Mesodermal cell (in vitro differentiated cells): Measurements from ENCODE around the gene ADIPOQ.
"Not testable (repeated sequence)": the region's sequence is repeated elsewhere in the genome, so short reads cannot be mapped to it uniquely, and the experiment has no call there.

ENCODE experiments used
- H3K27ac ChIP-seq: 2 replicates; pipeline ENCODE4 v1.7.0; 2013; ENCODE audit warnings: mild to moderate bottlenecking, low read depth, low read length, moderate library complexity; ENCODE audit not compliant: severe bottlenecking
- H3K36me3 ChIP-seq: 2 replicates; pipeline ENCODE4 v1.7.1; 2013; ENCODE audit warnings: mild to moderate bottlenecking, low read length, moderate library complexity; ENCODE audit not compliant: control insufficient read depth, insufficient read depth
- H3K4me1 ChIP-seq: one replicate; pipeline ENCODE4 v1.7.1; 2013; ENCODE audit warnings: mild to moderate bottlenecking, low read length; ENCODE audit not compliant: insufficient read depth, control insufficient read depth, poor library complexity, severe bottlenecking
- H3K4me3 ChIP-seq: 2 replicates; pipeline ENCODE4 v1.7.0; 2013; ENCODE audit warnings: low read length, control low read depth, mild to moderate bottlenecking; ENCODE audit not compliant: insufficient read depth, poor library complexity, severe bottlenecking; ENCODE audit errors: extremely low read depth
- H3K9me3 ChIP-seq: 2 replicates; pipeline ENCODE4 v1.7.1; 2013; ENCODE audit warnings: mild to moderate bottlenecking, low read length, moderate library complexity; ENCODE audit not compliant: control insufficient read depth
- WGBS, 2 experiments: methylation state at CpG; one replicate each; pipeline ENCODE4 v1.1.5; 2013; ENCODE audit warnings: missing lambda C conversion rate in 2 of 2; ENCODE audit not compliant: insufficient coverage in 2 of 2; 5-methylcytosine and 5-hydroxymethylcytosine counted together

The ADIPOQ gene

GRCh38 chr3:186849374-186849975 lies 7.0 kb downstream of the ADIPOQ start:
- no peaks in the 10 kb centered on the region for H3K36me3 ChIP-seq
- H3K4me3 ChIP-seq = no peak overlapping the region
- no peaks in the 10 kb centered on the region for H3K4me1 ChIP-seq
- no peaks in the 10 kb centered on the region for H3K9me3 ChIP-seq
- H3K27ac ChIP-seq = no peak overlapping the region
- WGBS, 2 experiments = no CpG with 5 or more reads among the region's 1 CpG

DNA sequence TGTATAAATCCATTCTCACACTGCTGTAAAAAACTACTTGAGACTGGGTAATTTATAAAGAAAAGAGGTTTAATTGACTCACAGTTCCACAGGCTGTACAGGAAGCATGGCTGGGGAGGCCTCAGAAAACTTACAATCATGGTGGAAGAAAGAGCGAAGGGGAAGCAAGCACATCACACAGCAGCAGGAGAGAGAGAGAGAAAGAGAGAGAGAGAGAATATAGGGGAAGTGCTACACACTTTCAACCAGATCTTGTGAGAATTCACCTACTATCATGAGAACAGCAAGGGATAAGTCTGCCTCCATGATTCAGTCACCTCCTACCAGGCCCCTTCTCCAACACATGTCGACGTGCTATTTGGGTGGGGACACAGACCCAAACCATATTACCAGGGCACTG lies 9.3 kb downstream of the ADIPOQ start:
- 100% methylated on average over 1 of the region's 3 CpGs for WGBS, 2 experiments

DNA sequence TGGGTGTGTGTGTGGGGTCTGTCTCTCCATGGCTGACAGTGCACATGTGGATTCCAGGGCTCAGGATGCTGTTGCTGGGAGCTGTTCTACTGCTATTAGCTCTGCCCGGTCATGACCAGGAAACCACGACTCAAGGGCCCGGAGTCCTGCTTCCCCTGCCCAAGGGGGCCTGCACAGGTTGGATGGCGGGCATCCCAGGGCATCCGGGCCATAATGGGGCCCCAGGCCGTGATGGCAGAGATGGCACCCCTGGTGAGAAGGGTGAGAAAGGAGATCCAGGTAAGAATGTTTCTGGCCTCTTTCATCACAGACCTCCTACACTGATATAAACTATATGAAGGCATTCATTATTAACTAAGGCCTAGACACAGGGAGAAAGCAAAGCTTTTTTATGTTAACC lies 10.5 kb downstream of the ADIPOQ start:
- H3K27ac ChIP-seq = no peak overlapping the region
- H3K36me3 ChIP-seq = no peaks in the 10 kb centered on the region
- H3K9me3 ChIP-seq = no peaks in the 10 kb centered on the region
- H3K4me3 ChIP-seq = no peak overlapping the region
- 92 to 97% methylated on average over 3 to 5 of the region's 6 CpGs for WGBS, 2 experiments
- H3K4me1 ChIP-seq = no peaks in the 10 kb centered on the region

More for the DNA sequence above, 9.3 kb downstream of the ADIPOQ start:
- not testable (repeated sequence) for H3K9me3 ChIP-seq, H3K27ac ChIP-seq, H3K36me3 ChIP-seq, H3K4me3 ChIP-seq, H3K4me1 ChIP-seq

DNA sequence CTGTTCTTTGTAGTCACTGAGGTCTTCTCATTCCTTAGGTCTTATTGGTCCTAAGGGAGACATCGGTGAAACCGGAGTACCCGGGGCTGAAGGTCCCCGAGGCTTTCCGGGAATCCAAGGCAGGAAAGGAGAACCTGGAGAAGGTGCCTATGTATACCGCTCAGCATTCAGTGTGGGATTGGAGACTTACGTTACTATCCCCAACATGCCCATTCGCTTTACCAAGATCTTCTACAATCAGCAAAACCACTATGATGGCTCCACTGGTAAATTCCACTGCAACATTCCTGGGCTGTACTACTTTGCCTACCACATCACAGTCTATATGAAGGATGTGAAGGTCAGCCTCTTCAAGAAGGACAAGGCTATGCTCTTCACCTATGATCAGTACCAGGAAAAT lies 11.6 kb downstream of the ADIPOQ start:
- H3K27ac ChIP-seq = no peak overlapping the region
- 96 to 100% methylated on average over 1 to 5 of the region's 8 CpGs for WGBS, 2 experiments
- H3K9me3 ChIP-seq = no peaks in the 10 kb centered on the region
- no peaks in the 10 kb centered on the region for H3K4me1 ChIP-seq
- no peaks in the 10 kb centered on the region for H3K36me3 ChIP-seq
- no peak overlapping the region for H3K4me3 ChIP-seq

DNA sequence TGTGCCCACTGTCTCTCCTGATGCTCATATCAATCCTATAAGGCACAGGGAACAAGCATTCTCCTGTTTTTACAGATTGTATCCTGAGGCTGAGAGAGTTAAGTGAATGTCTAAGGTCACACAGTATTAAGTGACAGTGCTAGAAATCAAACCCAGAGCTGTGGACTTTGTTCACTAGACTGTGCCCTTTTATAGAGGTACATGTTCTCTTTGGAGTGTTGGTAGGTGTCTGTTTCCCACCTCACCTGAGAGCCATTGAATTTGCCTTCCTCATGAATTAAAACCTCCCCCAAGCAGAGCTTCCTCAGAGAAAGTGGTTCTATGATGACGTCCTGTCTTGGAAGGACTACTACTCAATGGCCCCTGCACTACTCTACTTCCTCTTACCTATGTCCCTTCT lies 12.4 kb downstream of the ADIPOQ start:
- Histone ChIP-seq H3K4me3 (no peak overlapping the region), H3K27ac (no peak overlapping the region), H3K4me1 (no peaks in the 10 kb centered on the region), H3K36me3 (no peaks in the 10 kb centered on the region), H3K9me3 (no peaks in the 10 kb centered on the region)
- WGBS, 2 experiments = 0% methylated on average over 1 of the region's 1 CpG

DNA sequence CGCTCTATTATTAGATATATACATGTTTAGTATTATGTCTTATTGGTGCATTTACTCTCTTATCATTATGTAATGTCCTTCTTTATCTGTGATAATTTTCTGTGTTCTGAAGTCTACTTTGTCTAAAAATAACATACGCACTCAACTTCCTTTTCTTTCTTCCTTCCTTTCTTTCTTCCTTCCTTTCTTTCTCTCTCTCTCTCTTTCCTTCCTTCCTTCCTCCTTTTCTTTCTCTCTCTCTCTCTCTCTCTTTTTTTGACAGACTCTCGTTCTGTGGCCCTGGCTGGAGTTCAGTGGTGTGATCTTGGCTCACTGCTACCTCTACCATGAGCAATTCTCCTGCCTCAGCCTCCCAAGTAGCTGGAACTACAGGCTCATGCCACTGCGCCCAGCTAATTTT lies 15.2 kb downstream of the ADIPOQ start:
- no peaks in the 10 kb centered on the region for H3K36me3 ChIP-seq
- no peak overlapping the region for H3K4me3 ChIP-seq
- H3K27ac ChIP-seq = no peak overlapping the region
- 93 to 94% methylated on average over 1 to 2 of the region's 4 CpGs for WGBS, 2 experiments
- no peaks in the 10 kb centered on the region for H3K9me3 ChIP-seq
- no peaks in the 10 kb centered on the region for H3K4me1 ChIP-seq

DNA sequence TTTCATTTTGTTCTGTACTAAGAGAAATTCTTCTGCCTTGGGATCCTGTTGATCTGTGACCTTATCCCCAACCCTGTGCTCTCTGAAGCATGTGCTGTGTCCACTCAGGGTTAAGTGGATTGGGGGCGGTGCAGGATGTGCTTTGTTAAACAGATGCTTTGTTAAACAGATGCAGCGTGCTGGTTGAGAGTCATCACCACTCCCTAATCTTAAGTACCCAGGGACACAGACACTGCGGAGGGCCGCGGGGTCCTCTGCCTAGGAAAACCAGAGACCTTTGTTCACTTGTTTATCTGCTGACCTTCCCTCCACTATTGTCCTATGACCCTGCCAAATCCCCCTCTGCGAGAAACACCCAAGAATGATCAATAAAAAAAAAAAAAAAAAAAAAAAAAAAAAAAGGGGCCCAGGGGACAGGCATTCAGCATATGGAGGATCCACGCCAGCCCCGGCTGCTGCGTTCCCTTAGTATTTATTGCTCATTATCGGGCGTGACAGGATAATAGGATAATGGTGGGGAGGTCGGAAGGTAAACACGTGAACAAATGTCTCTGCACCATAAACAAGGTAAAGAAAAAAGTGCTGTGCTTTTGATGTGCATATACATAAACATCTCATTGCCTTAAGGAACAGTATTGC lies 22.8 kb downstream of the ADIPOQ start:
- not testable (repeated sequence) for H3K4me3 ChIP-seq, H3K36me3 ChIP-seq, H3K4me1 ChIP-seq, H3K9me3 ChIP-seq, H3K27ac ChIP-seq
- WGBS, 2 experiments = no CpG with 5 or more reads among the region's 13 CpGs

DNA sequence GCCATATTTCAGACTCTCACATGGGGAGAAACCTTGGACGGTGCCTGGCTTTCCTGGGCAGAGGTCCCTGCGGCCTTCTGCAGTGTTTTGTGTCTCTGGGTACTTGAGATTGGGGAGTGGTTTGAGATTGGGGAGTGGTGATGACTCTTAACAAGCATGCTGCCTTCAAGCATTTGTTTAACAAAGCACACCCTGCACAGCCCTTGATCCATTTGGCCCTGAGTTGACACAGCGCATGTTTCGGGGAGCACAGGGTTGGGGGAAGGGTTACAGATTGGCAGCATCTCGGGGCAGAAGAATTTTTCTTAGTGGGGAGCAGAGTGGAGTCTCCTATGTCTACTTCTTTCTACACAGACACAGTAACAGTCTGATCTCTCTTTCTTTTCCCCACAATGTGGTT lies 23.6 kb downstream of the ADIPOQ start:
- H3K4me1 ChIP-seq, H3K9me3 ChIP-seq, H3K27ac ChIP-seq, H3K4me3 ChIP-seq, H3K36me3 ChIP-seq: not testable (repeated sequence)
- no CpG with 5 or more reads among the region's 5 CpGs for WGBS, 2 experiments

DNA sequence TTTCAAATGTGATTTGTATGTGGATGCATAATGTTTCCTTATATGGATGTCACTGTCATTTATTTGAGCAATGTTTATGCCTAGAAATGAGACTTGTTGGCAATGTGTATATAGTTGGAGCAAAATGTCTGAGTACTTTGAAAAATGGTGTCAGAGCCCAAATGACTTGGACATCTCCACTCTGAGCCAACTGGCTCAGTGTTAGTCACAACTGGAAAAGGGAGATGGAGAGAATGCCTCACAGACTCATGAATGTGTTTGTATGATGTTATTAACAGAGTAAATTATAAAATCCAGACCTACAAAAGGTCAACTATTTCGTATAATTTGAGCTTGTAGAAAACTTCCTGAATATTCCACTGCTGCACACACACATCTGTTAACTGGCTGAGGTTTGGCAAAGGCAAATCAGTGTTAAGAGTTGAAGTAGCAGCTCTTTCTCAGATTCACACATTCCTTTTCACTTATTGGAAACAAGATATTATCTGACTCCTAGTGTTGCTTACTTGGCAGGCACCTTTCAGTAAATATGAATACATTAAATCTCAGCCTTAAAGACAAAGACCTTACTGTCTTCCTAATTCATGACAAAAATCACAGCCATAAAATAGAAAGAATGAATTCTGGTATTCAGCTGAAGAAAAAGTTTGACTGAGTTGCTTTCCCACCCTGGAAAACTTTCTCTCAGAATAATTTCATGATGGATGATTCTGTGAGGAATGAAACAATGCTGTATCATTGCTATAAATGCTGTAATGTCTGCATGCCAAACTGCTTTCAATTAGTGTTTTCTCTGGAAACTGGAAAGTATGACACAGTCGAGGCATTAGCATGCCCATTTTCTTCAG lies 27.0 kb downstream of the ADIPOQ start:
- Histone ChIP-seq H3K9me3 (peaks cover 6% of the 10 kb centered on the region), H3K27ac (no peak overlapping the region), H3K4me1 (peaks cover 7% of the 10 kb centered on the region), H3K4me3 (no peak overlapping the region), H3K36me3 (no peaks in the 10 kb centered on the region)
- WGBS, 2 experiments = 67% methylated on average over 1 of the region's 2 CpGs; no CpG with 5 or more reads in 1 of the 2 experiments

GRCh38 chr3:186870421-186871201 lies 28.1 kb downstream of the ADIPOQ start:
- H3K36me3 ChIP-seq = no peaks in the 10 kb centered on the region
- H3K4me3 ChIP-seq = no peak overlapping the region
- H3K9me3 ChIP-seq = peaks cover 6% of the 10 kb centered on the region
- peaks cover 7% of the 10 kb centered on the region for H3K4me1 ChIP-seq
- H3K27ac ChIP-seq = peak overlapping the region; percentile 32
- 86 to 100% methylated on average over 1 to 2 of the region's 5 CpGs for WGBS, 2 experiments
